Suprapubic skin (tissue), 4 donors: ENCODE data around the gene MBNL2. TPM values are rescaled to one million over a fixed set of nuclear protein-coding genes. Genes with fewer than 3 reads are reported as not detected.

Experiments used
- DNase-seq, 2 donors: peaks; one replicate each; pipeline ENCODE4 v3.0.0-alpha.2; 2019; ENCODE audit warnings: low spot score in 2 of 2
- H3K27ac ChIP-seq: fragments of 200-600 bp; sonication (generic); one replicate; pipeline ENCODE4 v1.5.1; 2019
- H3K27me3 ChIP-seq: fragments of 200-600 bp; sonication (generic); one replicate; pipeline ENCODE4 v1.5.1; 2019
- H3K36me3 ChIP-seq: fragments of 200-600 bp; sonication (generic); one replicate; pipeline ENCODE4 v1.5.1; 2019
- H3K4me1 ChIP-seq: fragments of 200-600 bp; sonication (generic); one replicate; pipeline ENCODE4 v1.5.1; 2019
- H3K4me3 ChIP-seq: fragments of 200-600 bp; sonication (generic); one replicate; pipeline ENCODE4 v1.5.1; 2019; ENCODE audit warnings: mild to moderate bottlenecking
- H3K9me3 ChIP-seq: fragments of 200-600 bp; sonication (generic); one replicate; pipeline ENCODE4 v1.5.1; 2019
- CTCF ChIP-seq, 2 donors: fragments of 200-600 bp in 1 of 2; fragments of 450-650 bp in 1 of 2; sonication (generic) in 1 of 2; IDR thresholded peaks; one replicate each; pipeline ENCODE4 v1.5.1; 2016 to 2019; ENCODE audit warnings: antibody characterized with exemption in 2 of 2, mild to moderate bottlenecking in 1 of 2, moderate library complexity in 1 of 2
- EP300 ChIP-seq: sonication (generic); formaldehyde crosslinking; IDR thresholded peaks from one replicate; pipeline ENCODE4 v1.6.1; 2017; ENCODE audit warnings: antibody characterized with exemption
- POLR2A ChIP-seq, 2 donors: fragments of 450-650 bp; IDR thresholded peaks; one replicate each; pipeline ENCODE4 v1.6.1; 2017; ENCODE audit warnings: antibody characterized with exemption in 2 of 2, mild to moderate bottlenecking in 2 of 2, moderate library complexity in 2 of 2
- POLR2AphosphoS5 ChIP-seq, 3 donors: sonication (generic); formaldehyde crosslinking; IDR thresholded peaks; one replicate each; pipeline ENCODE4 v1.6.1; 2017; ENCODE audit warnings: antibody characterized with exemption in 3 of 3
- WGBS: methylation state at CpG from one replicate; pipeline ENCODE4 v1.1.5; 2018; 5-methylcytosine and 5-hydroxymethylcytosine counted together
- total RNA-seq, 4 donors: library from RNA; depleted of rRNA; stranded (reverse); fragments of >200 nt; gene quantifications; one replicate each; pipeline ENCODE4 v1.1.0, GENCODE V29; 2016

The MBNL2 gene
- total RNA-seq, 4 donors from 2014 or later, result 64.2 to 92.4 (median 73.4) TPM

- Histone ChIP-seq H3K9me3 (no peaks in the 10 kb centered on the region), H3K4me1 (peaks cover 55% of the 10 kb centered on the region), H3K27me3 (no peaks in the 10 kb centered on the region), H3K36me3 (no peaks in the 10 kb centered on the region), H3K4me3 (no peak overlapping the region), H3K27ac (no peak overlapping the region)
- 86% methylated on average over 6 of the region's 6 CpGs for WGBS
- no peak for DNase-seq
- no peak for TF ChIP-seq EP300
- TF ChIP-seq CTCF (IDR thresholded peaks at IDR 0.05), result no peak
- TF ChIP-seq POLR2AphosphoS5 (IDR thresholded peaks at IDR 0.05), result no peak
- TF ChIP-seq POLR2A (IDR thresholded peaks at IDR 0.05), result no peak
Measured at GRCh38 chr13:97231829-97232196, 9.7 kb downstream of the MBNL2 start.

DNA sequence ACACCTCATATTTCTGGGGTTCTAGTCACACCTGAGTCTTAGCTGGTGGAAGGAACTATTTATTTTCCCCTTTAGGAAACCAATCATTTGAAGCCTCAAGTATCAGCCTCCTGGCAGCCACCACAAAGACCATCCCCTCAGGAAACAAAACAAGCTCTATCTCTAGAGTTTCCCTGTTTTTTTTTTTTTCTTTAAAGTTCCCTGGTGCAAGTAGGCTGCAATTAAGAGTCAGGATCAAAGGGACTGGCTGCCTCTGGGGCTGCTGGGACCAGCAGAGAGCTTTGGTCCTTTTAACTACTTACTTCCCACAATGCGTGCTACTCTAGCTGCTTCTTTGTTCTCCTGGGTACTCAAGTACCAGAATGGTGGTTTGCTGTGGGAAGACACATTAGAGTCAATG, 11.4 kb downstream of the MBNL2 start:
- H3K27me3 ChIP-seq, result no peaks in the 10 kb centered on the region
- DNase-seq, result no peak
- no peaks in the 10 kb centered on the region for H3K36me3 ChIP-seq
- WGBS, result 88% methylated on average over 1 of the region's 1 CpG
- no peaks in the 10 kb centered on the region for H3K9me3 ChIP-seq
- peaks cover 57% of the 10 kb centered on the region for H3K4me1 ChIP-seq
- TF ChIP-seq POLR2AphosphoS5 (IDR thresholded peaks at IDR 0.05) (no peak), CTCF (IDR thresholded peaks at IDR 0.05) (no peak), POLR2A (IDR thresholded peaks at IDR 0.05) (no peak), EP300 (no peak)
- no peak overlapping the region for H3K4me3 ChIP-seq
- H3K27ac ChIP-seq, result no peak overlapping the region

DNA sequence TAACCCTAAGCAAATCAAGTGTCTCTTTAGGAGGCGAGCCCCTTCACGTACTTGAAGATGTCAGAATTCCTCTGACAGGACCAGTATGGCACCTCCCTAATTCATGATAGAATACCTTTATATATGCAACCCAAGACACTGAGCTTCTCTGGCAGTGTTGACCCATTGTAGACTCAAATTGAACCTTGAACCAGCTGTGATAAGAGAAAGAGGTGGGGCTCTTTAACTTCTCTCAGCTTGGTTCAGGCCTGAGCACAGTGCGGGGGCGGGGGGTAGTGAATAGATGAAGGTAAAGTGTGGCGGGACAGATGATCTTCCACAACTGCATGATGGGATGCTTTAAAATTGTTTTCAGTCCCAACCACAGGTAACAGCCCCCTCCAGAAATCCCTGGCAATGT, 12.1 kb downstream of the MBNL2 start:
- no peaks in the 10 kb centered on the region for H3K36me3 ChIP-seq
- no peak overlapping the region for H3K4me3 ChIP-seq
- no peak overlapping the region for H3K27ac ChIP-seq
- no peaks in the 10 kb centered on the region for H3K9me3 ChIP-seq
- no peak for TF ChIP-seq EP300
- TF ChIP-seq CTCF (IDR thresholded peaks at IDR 0.05), result no peak
- no peak for TF ChIP-seq POLR2A (IDR thresholded peaks at IDR 0.05)
- no peak for TF ChIP-seq POLR2AphosphoS5 (IDR thresholded peaks at IDR 0.05)
- no peak for DNase-seq
- WGBS, result 99% methylated on average over 5 of the region's 5 CpGs
- H3K4me1 ChIP-seq, result peaks cover 54% of the 10 kb centered on the region
- H3K27me3 ChIP-seq, result no peaks in the 10 kb centered on the region

GRCh38 chr13:97234742-97235141, 12.6 kb downstream of the MBNL2 start:
- no peak for DNase-seq
- H3K9me3 ChIP-seq, result no peaks in the 10 kb centered on the region
- no peak overlapping the region for H3K4me3 ChIP-seq
- 84% methylated on average over 13 of the region's 13 CpGs for WGBS
- H3K36me3 ChIP-seq, result no peaks in the 10 kb centered on the region
- no peaks in the 10 kb centered on the region for H3K27me3 ChIP-seq
- no peak overlapping the region for H3K27ac ChIP-seq
- H3K4me1 ChIP-seq, result peaks cover 56% of the 10 kb centered on the region
- TF ChIP-seq EP300 (no peak), POLR2AphosphoS5 (IDR thresholded peaks at IDR 0.05) (no peak), POLR2A (IDR thresholded peaks at IDR 0.05) (no peak), CTCF (IDR thresholded peaks at IDR 0.05) (no peak)

DNA sequence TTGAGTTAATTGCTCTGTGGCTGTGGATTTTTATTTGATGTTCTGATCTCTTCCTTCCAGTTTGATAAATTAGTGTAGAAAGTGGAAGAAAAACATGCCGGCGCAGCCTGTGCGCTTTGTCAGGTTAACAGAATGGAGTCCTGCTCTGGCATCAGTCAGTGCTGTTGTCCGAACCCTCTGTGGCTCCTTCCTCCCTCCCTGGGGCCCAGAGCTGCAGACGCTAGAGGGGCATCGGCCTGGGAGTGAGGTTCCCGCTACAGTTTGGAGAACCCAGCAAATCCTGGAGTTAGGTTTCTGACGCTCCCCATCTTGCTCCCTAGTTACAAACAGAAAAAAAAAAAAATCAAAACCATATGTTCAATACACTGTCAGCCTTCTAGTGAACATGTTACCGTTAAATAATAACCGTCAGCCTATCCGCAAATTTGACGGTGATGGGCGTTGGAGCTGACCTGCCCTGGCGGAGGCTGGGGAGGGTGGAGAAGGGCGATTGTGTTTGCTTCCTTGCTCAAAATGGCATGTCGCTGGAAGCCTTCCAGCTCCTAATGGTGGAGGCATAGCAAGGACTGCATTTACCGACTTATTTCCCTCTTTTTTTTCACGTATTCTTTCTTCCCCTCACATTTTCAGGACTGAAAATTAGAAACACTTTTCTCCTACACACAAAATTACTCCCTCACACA, 13.6 kb downstream of the MBNL2 start:
- 42% methylated on average over 18 of the region's 18 CpGs for WGBS
- no peak for TF ChIP-seq EP300
- TF ChIP-seq POLR2AphosphoS5 (IDR thresholded peaks at IDR 0.05), result no peak
- no peak for TF ChIP-seq CTCF (IDR thresholded peaks at IDR 0.05)
- no peak for TF ChIP-seq POLR2A (IDR thresholded peaks at IDR 0.05)
- Histone ChIP-seq H3K4me1 (peaks cover 62% of the 10 kb centered on the region), H3K27me3 (no peaks in the 10 kb centered on the region), H3K9me3 (no peaks in the 10 kb centered on the region), H3K27ac (peak overlapping the region; percentile 50), H3K4me3 (peak overlapping the region; percentile 9), H3K36me3 (no peaks in the 10 kb centered on the region)
- no peak for DNase-seq
